K562 (cell line): ENCODE results near the gene CRKL. TPM values are rescaled to one million over a fixed set of nuclear protein-coding genes. Genes with fewer than 3 reads are reported as not detected.

Experiments used
- DLX4 ChIP-seq: fragments of 250-450 bp; sonication (Bioruptor Pico); IDR thresholded peaks from 2 replicates; pipeline ENCODE4 v1.6.1; 2021; ENCODE audit warnings: mild to moderate bottlenecking
- HMBOX1 ChIP-seq: sonication (generic); IDR thresholded peaks from 2 replicates; pipeline ENCODE4 v1.6.1; 2016
- HMGXB4 ChIP-seq: sonication (generic); formaldehyde crosslinking; IDR thresholded peaks from 2 replicates; pipeline ENCODE4 v1.8.1; 2023; ENCODE audit warnings: mild to moderate bottlenecking, missing genetic modification reagents
- MXD1 ChIP-seq: fragments of 250-450 bp; sonication (Bioruptor Pico); IDR thresholded peaks from 2 replicates; pipeline ENCODE4 v1.8.0; 2021; ENCODE audit warnings: borderline replicate concordance, mild to moderate bottlenecking, moderate library complexity; ENCODE audit not compliant: poor library complexity, severe bottlenecking
- NCOA1 ChIP-seq: fragments of 450-650 bp; IDR thresholded peaks from 2 replicates; pipeline ENCODE4 v1.6.1; 2016; ENCODE audit warnings: low read depth
- RHOXF2B ChIP-seq: fragments of 250-450 bp; sonication (Bioruptor Pico); conservative IDR thresholded peaks from 2 replicates; pipeline ENCODE4 v1.5.1; 2021
- TCF15 ChIP-seq: fragments of 250-450 bp; sonication (Bioruptor Pico); IDR thresholded peaks from 2 replicates; pipeline ENCODE4 v1.8.0; 2022; ENCODE audit warnings: moderate library complexity, mild to moderate bottlenecking, inconsistent platforms
- ZBTB40 ChIP-seq, 2 experiments: fragments of 450-650 bp in 1 of 2; sonication (generic) in 1 of 2; formaldehyde crosslinking in 1 of 2; IDR thresholded peaks; 2 replicates each; pipeline versions ENCODE4 v1.7.1 to v1.9.0; 2016 to 2022; ENCODE audit warnings: inconsistent platforms in 1 of 2, mild to moderate bottlenecking in 1 of 2, missing genetic modification reagents in 1 of 2
- ZNF511 ChIP-seq: sonication (generic); formaldehyde crosslinking; IDR thresholded peaks from 2 replicates; pipeline ENCODE4 v1.8.0; 2022; ENCODE audit warnings: mild to moderate bottlenecking, missing genetic modification reagents
- polyA plus RNA-seq, 8 experiments: library from polyadenylated mRNA; depleted of rRNA in 4 of 8; stranded (reverse) in 5 of 8; unstranded in 3 of 8; fragments of >200 nt; fragmentation: Nextera tagmentation in 2 of 8; fragmentation: Illumina TruSeq in 1 of 8; extraction: Ambion mirVana in 2 of 8; extraction: Trizol in 1 of 8; gene quantifications; 2 replicates each; pipeline versions ENCODE4 v1.2.1 to v1.2.3, GENCODE V29; 2011 to 2014; ENCODE audit warnings: inconsistent platforms in 1 of 8, missing spikeins in 1 of 8
- total RNA-seq, 7 experiments: library from RNA; depleted of rRNA in 6 of 7; stranded (reverse); fragments of >200 nt in 6 of 7; fragmentation: Illumina TruSeq in 2 of 7; extraction: Trizol in 2 of 7; gene quantifications; 2 replicates each; pipeline versions ENCODE4 v1.2.1 to v1.2.3, GENCODE V29; 2011 to 2021; ENCODE audit warnings: low replicate concordance in 1 of 7

The CRKL gene
- total and polyA plus RNA-seq, 9 of the 15 experiments (the other 6 are each of a cell fraction or from before 2014, with no cell fraction given), result 100 to 263 (median 124) TPM

GRCh38 chr22:20953668-20954500 is 36.7 kb downstream of the CRKL start (continued):
- TF ChIP-seq ZBTB40 (IDR thresholded peaks at IDR 0.05), result peak; percentile 59; the same call in 1 of the 2 replicates
- TF ChIP-seq ZBTB40 (CRISPR knock-in tag; IDR thresholded peaks at IDR 0.05), result no peak
- TF ChIP-seq RHOXF2B (CRISPR knock-in tag), result 0 out of 2 replicates have a peak, but pooled peaks have one; percentile 42
- no peak for TF ChIP-seq DLX4 (CRISPR knock-in tag)
- peak; percentile 26 for TF ChIP-seq MXD1
- 0 out of 2 replicates have a peak, but pooled peaks have one; percentile 30 for TF ChIP-seq NCOA1
- TF ChIP-seq HMGXB4 (CRISPR knock-in tag), result 0 out of 2 replicates have a peak, but pooled peaks have one; percentile 26
- TF ChIP-seq TCF15 (CRISPR knock-in tag), result peak; percentile 56; the same call in 1 of the 2 replicates
- 0 out of 2 replicates have a peak, but pooled peaks have one; percentile 36 for TF ChIP-seq HMBOX1
- TF ChIP-seq ZNF511 (CRISPR knock-in tag), result peak; percentile 69; the same call in 1 of the 2 replicates
